Uterus (tissue), 4 donors: ENCODE data around the gene OPN1SW. TPM values are rescaled to one million over a fixed set of nuclear protein-coding genes. Genes with fewer than 3 reads are reported as not detected.

Source experiments
- DNase-seq, 2 donors: peaks; one replicate each; pipeline ENCODE4 v3.0.0-alpha.2; 2019 to 2020
- H3K27ac ChIP-seq, 2 donors: fragments of 200-600 bp; sonication (generic); 1 replicate in 1 of 2; 2 replicates in 1 of 2; pipeline ENCODE4 v1.5.1; 2016 to 2018
- H3K27me3 ChIP-seq, 2 donors: fragments of 200-600 bp; sonication (generic); one replicate each; pipeline ENCODE4 v1.5.1; 2018 to 2019; ENCODE audit warnings: control low read depth in 1 of 2
- H3K36me3 ChIP-seq, 2 donors: fragments of 200-600 bp; sonication (generic); one replicate each; pipeline ENCODE4 v1.5.1; 2019; ENCODE audit warnings: control low read depth in 1 of 2
- H3K4me1 ChIP-seq, 2 donors: fragments of 200-600 bp; sonication (generic); one replicate each; pipeline ENCODE4 v1.5.1; 2018 to 2019; ENCODE audit warnings: control low read depth in 1 of 2
- H3K4me3 ChIP-seq, 2 donors: fragments of 200-600 bp; sonication (generic); 1 replicate in 1 of 2; 2 replicates in 1 of 2; pipeline ENCODE4 v1.5.1; 2018 to 2019; ENCODE audit warnings: mild to moderate bottlenecking in 1 of 2
- H3K9me3 ChIP-seq, 2 donors: fragments of 200-600 bp; sonication (generic); one replicate each; pipeline ENCODE4 v1.5.1; 2019; ENCODE audit warnings: control low read depth in 1 of 2
- CTCF ChIP-seq, 4 experiments: fragments of 200-600 bp in 2 of 4; fragments of 450-650 bp in 2 of 4; sonication (generic) in 2 of 4; IDR thresholded peaks; one replicate each; pipeline ENCODE4 v1.5.1; 2016 to 2019; ENCODE audit warnings: antibody characterized with exemption in 4 of 4, mild to moderate bottlenecking in 2 of 4, moderate library complexity in 1 of 4
- POLR2A ChIP-seq, 2 donors: fragments of 450-650 bp; IDR thresholded peaks; one replicate each; pipeline ENCODE4 v1.6.1; 2016; ENCODE audit warnings: antibody characterized with exemption in 2 of 2, mild to moderate bottlenecking in 1 of 2, moderate library complexity in 1 of 2
- intact Hi-C: fragments of 100-400 bp; cut with DNase I; formaldehyde crosslinking; loops from one replicate; pipeline ENCODE4 v1.15.1; 2023; ENCODE audit warnings: low total_unique reads
- total RNA-seq, 4 donors: library from RNA; depleted of rRNA in 3 of 4; stranded (reverse); fragments of >200 nt in 3 of 4; gene quantifications; one replicate each; pipeline versions ENCODE4 v1.1.0 to v1.2.4, GENCODE V29; 2014 to 2023
- donor health status: DM: yes; HTN: yes; CAD: no.

Gene OPN1SW
- total RNA-seq, 4 donors from 2014 or later: not detected

- Histone ChIP-seq H3K4me3 (no peak overlapping the region), H3K27me3 (no peaks in the 10 kb centered on the region), H3K36me3 (no peaks in the 10 kb centered on the region), H3K9me3 (no peaks in the 10 kb centered on the region), H3K4me1 (no peaks in the 10 kb centered on the region), H3K27ac (peak overlapping the region in 1 of 2 donors; percentile 97)
- no peak for DNase-seq
- TF ChIP-seq CTCF (IDR thresholded peaks at IDR 0.05) (no peak), POLR2A (IDR thresholded peaks at IDR 0.05) (no peak)
- intact Hi-C loops: no loop called here
Observed at GRCh38 chr7:128741491-128741890, 34.1 kb downstream of the OPN1SW start.

GRCh38 chr7:128740996-128741395 lies 34.6 kb downstream of the OPN1SW start:
- Histone ChIP-seq H3K9me3 (no peaks in the 10 kb centered on the region), H3K36me3 (no peaks in the 10 kb centered on the region), H3K4me3 (peak overlapping the region in 1 of 2 donors; percentile 99), H3K4me1 (no peaks in the 10 kb centered on the region), H3K27ac (peak overlapping the region in 1 of 2 donors; percentile 97), H3K27me3 (no peaks in the 10 kb centered on the region)
- TF ChIP-seq POLR2A (IDR thresholded peaks at IDR 0.05): no peak
- no peak for TF ChIP-seq CTCF (IDR thresholded peaks at IDR 0.05)
- intact Hi-C loops: no loop called here
- DNase-seq: no peak

GRCh38 chr7:128739990-128740682 lies 35.5 kb downstream of the OPN1SW start:
- Histone ChIP-seq H3K27me3 (no peaks in the 10 kb centered on the region), H3K36me3 (no peaks in the 10 kb centered on the region), H3K27ac (peak overlapping the region; percentile 96 to 97), H3K4me3 (peak overlapping the region; percentile 99 to 100), H3K4me1 (no peaks in the 10 kb centered on the region), H3K9me3 (no peaks in the 10 kb centered on the region)
- DNase-seq: no peak
- TF ChIP-seq CTCF (IDR thresholded peaks at IDR 0.05): no peak
- no peak for TF ChIP-seq POLR2A (IDR thresholded peaks at IDR 0.05)
- intact Hi-C loops: no loop called here

- intact Hi-C loops: no loop called here
- Histone ChIP-seq H3K9me3 (no peaks in the 10 kb centered on the region), H3K4me1 (no peaks in the 10 kb centered on the region), H3K36me3 (no peaks in the 10 kb centered on the region), H3K27me3 (no peaks in the 10 kb centered on the region), H3K4me3 (peak within 1 kb of the TSS; percentile 99 to 100), H3K27ac (peak within 1 kb of the TSS; percentile 96 to 97)
- TF ChIP-seq CTCF (IDR thresholded peaks at IDR 0.05) (no peak), POLR2A (IDR thresholded peaks at IDR 0.05) (peak; percentile 87 to 94)
- DNase-seq: peak; percentile 97 to 98
Observed at GRCh38 chr7:128739048-128739962, 36.3 kb downstream of the OPN1SW start, which contains the start of gene CALU. Gene CALU, plus strand, starts transcription at chr7:128739359. Its CDS starts 9,225 bp downstream, at chr7:128748584.
